Activated T-cell treated with anti-CD3 and anti-CD28 coated beads for 24 hours (primary cell): ENCODE data around the gene RNF103.
"Not testable (repeated sequence)": the region's sequence is repeated elsewhere in the genome, so short reads cannot be mapped to it uniquely, and the experiment has no call there.

Source experiments
- DNase-seq: peaks from one replicate; pipeline ENCODE4 v3.0.0-alpha.2; 2020; ENCODE audit warnings: low read depth

Gene RNF103

GRCh38 chr2:86624267-86624547 lies 542 bp upstream of the RNF103 start:
- no peak for DNase-seq

DNA sequence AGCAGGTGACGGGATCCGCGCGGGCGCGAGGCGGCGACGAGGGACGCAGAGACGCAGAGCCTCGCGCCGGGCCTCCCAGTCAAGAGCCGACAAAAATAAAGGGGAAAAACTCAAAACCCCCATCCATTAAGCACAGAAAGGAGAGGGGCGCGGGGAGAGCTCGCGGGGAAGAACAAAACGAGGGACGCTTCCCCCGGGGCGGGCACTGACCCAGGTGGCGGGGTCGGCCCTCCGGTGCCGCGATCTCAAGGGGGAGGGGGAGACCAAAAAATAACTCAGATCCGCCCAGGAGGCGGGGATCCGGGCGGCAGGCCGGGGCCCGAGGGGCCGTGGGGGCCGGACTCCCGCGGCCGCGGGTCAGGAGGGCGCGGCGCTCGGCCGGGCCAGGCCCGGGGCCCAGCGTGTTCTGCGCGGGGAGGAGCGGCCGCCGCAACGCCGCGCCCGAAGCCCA lies 597 bp downstream of the RNF103 start:
- peak; percentile 31 for DNase-seq

- peak; percentile 6 for DNase-seq
These were observed 1.1 kb downstream of the RNF103 start for GRCh38 chr2:86622519-86623042.

DNA sequence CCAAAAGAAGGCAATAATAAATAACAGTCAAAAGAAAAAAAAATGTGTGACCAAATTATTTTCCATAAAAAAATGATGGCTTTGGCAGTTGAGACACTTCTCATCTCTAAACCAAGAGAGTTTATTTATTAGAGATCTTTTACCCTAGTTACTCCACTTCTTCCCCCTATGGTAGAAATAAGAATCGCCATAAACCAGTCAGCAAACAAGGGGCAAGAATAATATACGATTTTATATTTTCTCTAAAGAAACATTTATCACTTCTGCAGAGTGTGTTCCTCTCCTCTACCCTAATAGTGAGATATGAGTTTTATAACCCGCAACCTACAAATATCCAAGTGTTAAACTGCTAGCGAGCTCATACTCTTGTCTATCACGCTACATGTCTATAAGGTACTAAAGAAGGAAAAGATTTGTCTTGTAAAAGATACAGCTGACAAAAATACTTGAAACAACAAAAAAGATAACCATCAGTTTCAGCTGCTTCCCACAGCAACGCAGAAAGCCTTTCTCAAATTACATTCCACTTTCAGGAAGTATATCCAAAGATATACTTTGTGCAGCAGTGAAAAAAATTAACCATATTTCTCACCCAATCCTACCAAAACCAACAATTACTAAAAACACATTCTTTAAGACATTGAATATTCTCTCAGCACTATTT lies 2.3 kb downstream of the RNF103 start:
- DNase-seq, result no peak

- DNase-seq, result no peak
These were observed 5.9 kb downstream of the RNF103 start for GRCh38 chr2:86617738-86618137.

DNA sequence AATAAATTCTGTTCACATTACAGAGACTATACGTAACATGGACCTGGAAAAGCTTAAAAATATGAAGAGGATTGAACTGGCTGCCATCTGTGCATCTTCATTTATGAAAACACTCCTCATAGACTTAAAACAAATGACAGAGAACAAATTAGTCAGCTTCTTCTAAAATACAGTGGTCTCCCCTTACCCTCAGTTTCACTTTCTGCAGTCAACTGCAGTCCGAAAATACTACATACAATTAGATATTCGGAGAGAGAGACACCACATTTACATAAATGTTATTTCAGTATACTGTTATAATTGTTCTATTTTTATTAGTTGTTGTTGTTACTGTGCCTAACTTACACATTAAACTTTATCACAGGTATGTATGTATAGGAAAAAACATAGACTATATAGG lies 6.5 kb downstream of the RNF103 start:
- DNase-seq, result no peak

GRCh38 chr2:86616502-86616901 lies 7.2 kb downstream of the RNF103 start:
- DNase-seq, result no peak

GRCh38 chr2:86615596-86615995 lies 8.1 kb downstream of the RNF103 start:
- DNase-seq, result no peak

GRCh38 chr2:86613515-86613914 lies 10.2 kb downstream of the RNF103 start:
- DNase-seq, result no peak

DNA sequence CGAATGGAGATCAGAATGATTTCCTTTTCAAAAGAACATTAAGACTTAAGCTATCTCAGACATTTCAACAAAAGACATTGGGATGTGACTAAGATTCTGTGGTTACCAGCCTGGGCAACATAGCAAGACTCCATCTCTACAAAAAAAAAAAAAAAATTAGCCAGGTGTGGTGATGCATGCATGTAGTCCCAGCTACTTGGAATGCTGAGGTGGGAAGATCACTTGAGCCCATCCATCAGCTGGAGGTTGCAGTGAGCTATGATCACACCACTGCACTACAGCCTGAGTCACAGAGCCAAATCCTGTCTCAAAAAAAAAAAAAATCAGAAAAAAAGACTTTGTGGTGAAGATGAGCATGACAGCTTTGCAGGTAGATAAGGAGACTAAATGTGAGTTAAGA lies 12.8 kb downstream of the RNF103 start:
- DNase-seq, result no peak

GRCh38 chr2:86608832-86609410 lies 14.7 kb downstream of the RNF103 start:
- DNase-seq, result no peak

- no peak for DNase-seq
These were observed 19.8 kb downstream of the RNF103 start for GRCh38 chr2:86603905-86604304.

DNA sequence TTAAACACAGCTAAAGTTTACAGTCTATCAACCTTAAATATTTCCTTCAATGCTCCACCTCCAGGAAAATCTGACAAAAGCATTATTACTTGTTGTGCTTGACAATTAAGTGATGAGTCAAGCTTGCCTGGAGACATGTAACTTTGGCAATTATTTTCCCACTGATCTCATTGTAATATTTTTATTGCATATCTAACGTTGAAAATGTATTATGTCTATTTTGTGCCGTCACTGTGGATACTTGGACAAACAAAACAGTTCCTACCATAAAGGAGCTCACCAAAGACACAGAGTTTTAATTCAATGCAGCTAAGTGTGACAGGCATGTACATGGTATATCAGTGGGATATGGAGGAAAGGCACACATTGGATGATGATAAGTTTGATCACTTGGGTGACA lies 24.7 kb downstream of the RNF103 start:
- no peak for DNase-seq

GRCh38 chr2:86596118-86596517 lies 27.5 kb downstream of the RNF103 start:
- no peak for DNase-seq

DNA sequence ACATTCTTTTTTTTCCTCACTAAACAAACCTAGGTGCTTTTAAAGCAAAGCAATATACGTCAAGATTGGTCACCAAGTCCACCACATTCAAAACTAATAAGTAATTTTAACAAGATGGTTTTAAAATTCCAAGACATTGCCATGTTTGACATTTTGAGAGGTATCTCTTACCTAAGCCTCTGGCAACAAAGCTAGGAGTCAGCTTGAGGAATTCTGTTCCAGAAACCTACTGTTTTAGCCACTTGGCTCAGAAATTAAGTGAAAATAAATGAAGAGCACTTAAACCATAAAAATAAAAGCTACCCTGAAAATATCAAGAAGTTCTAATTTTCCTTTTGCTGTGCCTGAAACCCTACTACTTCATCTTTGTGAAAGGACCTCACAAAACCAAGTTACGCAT lies 30.4 kb downstream of the RNF103 start:
- no peak for DNase-seq

GRCh38 chr2:86592547-86593230 lies 31.0 kb downstream of the RNF103 start:
- no peak for DNase-seq

- DNase-seq, result not testable (repeated sequence)
These were observed 34.0 kb downstream of the RNF103 start for GRCh38 chr2:86589701-86590100.

GRCh38 chr2:86584151-86584913 lies 39.3 kb downstream of the RNF103 start:
- DNase-seq, result no peak

GRCh38 chr2:86580560-86580959 lies 43.1 kb downstream of the RNF103 start:
- no peak for DNase-seq

GRCh38 chr2:86577817-86578456 lies 45.7 kb downstream of the RNF103 start:
- DNase-seq, result no peak

DNA sequence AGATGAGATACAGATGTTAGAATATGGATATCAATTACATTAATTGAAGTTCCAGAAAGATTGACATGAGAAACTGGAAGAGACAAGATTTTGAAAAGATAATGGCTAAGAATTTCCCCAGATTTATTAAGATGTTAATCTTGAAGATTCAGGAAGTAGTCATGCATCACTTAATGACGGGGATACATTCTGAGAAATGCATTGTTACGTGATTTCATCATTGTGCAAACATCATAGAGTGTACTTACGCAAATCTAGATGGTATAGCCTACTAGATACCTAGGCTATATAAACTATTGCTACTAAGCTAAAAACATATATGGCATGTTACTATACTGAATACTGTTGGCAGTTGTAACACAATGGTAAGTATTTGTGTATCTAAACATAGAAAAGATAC lies 53.6 kb downstream of the RNF103 start:
- no peak for DNase-seq

- no peak for DNase-seq
These were observed 56.9 kb downstream of the RNF103 start for GRCh38 chr2:86566821-86567190.
